ENCODE measurements around the gene NCS1.
A peak's percentile ranks its signal among the peaks of the same experiment; 100 is the strongest.

The NCS1 gene

GRCh38 chr9:130172161-130172857 is at the start of gene NCS1:
TSS of gene NCS1 (plus strand) at chr9:130172404. CDS start at chr9:130172664, 260 bp downstream.
- DNase-seq = peak; percentile 36

- peak; percentile 12 for DNase-seq
Measured at GRCh38 chr9:130122456-130122855, 49.7 kb upstream of the NCS1 start.

- peak; percentile 77 for DNase-seq
Measured at GRCh38 chr9:130124085-130124860, 47.9 kb upstream of the NCS1 start.

- no peak for DNase-seq
Measured at GRCh38 chr9:130126721-130127433, 45.3 kb upstream of the NCS1 start.

GRCh38 chr9:130128251-130128650 is 44.0 kb upstream of the NCS1 start:
- DNase-seq = no peak

GRCh38 chr9:130128733-130129431 is 43.3 kb upstream of the NCS1 start:
- DNase-seq = no peak

GRCh38 chr9:130129432-130130061 is 42.7 kb upstream of the NCS1 start:
- no peak for DNase-seq

- no peak for DNase-seq
Measured at GRCh38 chr9:130132746-130133145, 39.5 kb upstream of the NCS1 start.

- DNase-seq = no peak
Measured at GRCh38 chr9:130137081-130137640, 35.0 kb upstream of the NCS1 start.

GRCh38 chr9:130137641-130138081 is 34.5 kb upstream of the NCS1 start:
- no peak for DNase-seq

- peak; percentile 29 for DNase-seq
Measured at GRCh38 chr9:130138171-130138653, 34.0 kb upstream of the NCS1 start.

GRCh38 chr9:130138791-130139190 is 33.4 kb upstream of the NCS1 start:
- DNase-seq = peak; percentile 90

GRCh38 chr9:130139251-130139650 is 33.0 kb upstream of the NCS1 start:
- DNase-seq = peak; percentile 90

GRCh38 chr9:130140706-130141105 is 31.5 kb upstream of the NCS1 start:
- no peak for DNase-seq

- no peak for DNase-seq
Measured at GRCh38 chr9:130142056-130142455, 30.1 kb upstream of the NCS1 start.

- DNase-seq = no peak
Measured at GRCh38 chr9:130142641-130143040, 29.6 kb upstream of the NCS1 start.

- DNase-seq = peak; percentile 53
Measured at GRCh38 chr9:130143279-130143893, 28.8 kb upstream of the NCS1 start.

GRCh38 chr9:130143958-130144366 is 28.2 kb upstream of the NCS1 start:
- peak; percentile 53 for DNase-seq

GRCh38 chr9:130144703-130145102 is 27.5 kb upstream of the NCS1 start:
- DNase-seq = peak; percentile 5

GRCh38 chr9:130145658-130146057 is 26.5 kb upstream of the NCS1 start:
- no peak for DNase-seq

- DNase-seq = no peak
Measured at GRCh38 chr9:130147198-130147597, 25.0 kb upstream of the NCS1 start.

Data from DMS79 treated with DMSO at 0.1 percent for 48 hours (cell line).